H4 (cell line): ENCODE measurements around the gene ASB4. TPM values are rescaled to one million over a fixed set of nuclear protein-coding genes. Genes with fewer than 3 reads are reported as not detected.
A peak's percentile ranks its signal among the peaks of the same experiment; 100 is the strongest.
"Not testable (repeated sequence)": the region's sequence is repeated elsewhere in the genome, so short reads cannot be mapped to it uniquely, and the experiment has no call there.

Experiments used
- DNase-seq: peaks from one replicate; pipeline ENCODE4 v3.0.0-alpha.2; 2015; ENCODE audit warnings: low spot score
- total RNA-seq: library from RNA; depleted of rRNA; stranded (reverse); fragments of >200 nt; shearing (Covaris generic); gene quantifications from 2 replicates; pipeline ENCODE4 v1.2.3, GENCODE V29; 2014; rRNA removed

Gene ASB4, protein sequence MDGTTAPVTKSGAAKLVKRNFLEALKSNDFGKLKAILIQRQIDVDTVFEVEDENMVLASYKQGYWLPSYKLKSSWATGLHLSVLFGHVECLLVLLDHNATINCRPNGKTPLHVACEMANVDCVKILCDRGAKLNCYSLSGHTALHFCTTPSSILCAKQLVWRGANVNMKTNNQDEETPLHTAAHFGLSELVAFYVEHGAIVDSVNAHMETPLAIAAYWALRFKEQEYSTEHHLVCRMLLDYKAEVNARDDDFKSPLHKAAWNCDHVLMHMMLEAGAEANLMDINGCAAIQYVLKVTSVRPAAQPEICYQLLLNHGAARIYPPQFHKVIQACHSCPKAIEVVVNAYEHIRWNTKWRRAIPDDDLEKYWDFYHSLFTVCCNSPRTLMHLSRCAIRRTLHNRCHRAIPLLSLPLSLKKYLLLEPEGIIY
- not detected in 2 replicates for total RNA-seq

- DNase-seq: no peak
Measured at GRCh38 chr7:95485391-95486123, at the start of gene ASB4. Gene ASB4 (plus strand): TSS chr7:95485943. CDS start chr7:95485972, 29 bp downstream.

- no peak for DNase-seq
Measured at GRCh38 chr7:95436407-95436806, 49.3 kb upstream of the ASB4 start.

- DNase-seq: no peak
Measured at GRCh38 chr7:95440394-95441038, 45.2 kb upstream of the ASB4 start.

GRCh38 chr7:95441042-95441823 is 44.5 kb upstream of the ASB4 start:
- DNase-seq: no peak

GRCh38 chr7:95444796-95445195 is 40.9 kb upstream of the ASB4 start:
- DNase-seq: no peak

DNA sequence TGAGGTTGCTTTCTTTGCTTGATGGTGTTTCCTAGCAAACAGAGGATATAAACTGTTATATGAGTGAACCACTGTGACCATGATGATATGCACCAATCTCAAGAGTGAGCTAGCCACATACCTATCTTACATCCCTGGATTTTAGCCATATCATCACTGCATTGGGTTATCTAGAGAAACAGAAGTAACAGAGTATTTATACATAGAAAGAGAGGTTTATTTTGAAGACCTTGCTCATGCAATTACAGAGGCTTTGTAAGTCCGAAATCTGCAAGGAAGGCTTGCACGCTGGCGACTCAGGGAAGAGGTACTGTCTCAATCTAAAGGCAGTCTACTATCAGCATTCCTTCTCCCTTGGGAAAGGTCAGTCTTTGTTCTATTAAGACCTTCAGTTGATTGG is 39.1 kb upstream of the ASB4 start:
- DNase-seq: no peak

- no peak for DNase-seq
Measured at GRCh38 chr7:95454438-95455045, 31.2 kb upstream of the ASB4 start.

DNA sequence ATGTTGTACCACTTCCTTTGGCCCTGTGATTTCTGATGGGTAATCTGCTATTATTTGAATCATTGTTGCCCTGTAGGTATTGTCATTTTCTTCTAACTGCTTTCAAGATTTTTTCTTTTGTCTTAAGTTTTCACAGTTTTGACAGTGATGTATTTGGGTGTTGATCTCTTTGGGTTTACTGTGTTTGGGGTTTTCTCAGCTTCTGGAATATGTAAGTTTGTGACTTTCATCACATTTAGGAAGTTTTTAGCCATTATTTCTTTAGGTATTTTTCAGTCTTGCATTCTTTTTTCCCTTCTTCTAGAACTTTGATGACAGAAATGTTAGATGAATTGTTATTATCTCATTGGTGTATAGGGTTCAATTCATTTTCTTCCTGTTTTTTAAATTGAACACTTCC is 27.8 kb upstream of the ASB4 start:
- no peak for DNase-seq

DNA sequence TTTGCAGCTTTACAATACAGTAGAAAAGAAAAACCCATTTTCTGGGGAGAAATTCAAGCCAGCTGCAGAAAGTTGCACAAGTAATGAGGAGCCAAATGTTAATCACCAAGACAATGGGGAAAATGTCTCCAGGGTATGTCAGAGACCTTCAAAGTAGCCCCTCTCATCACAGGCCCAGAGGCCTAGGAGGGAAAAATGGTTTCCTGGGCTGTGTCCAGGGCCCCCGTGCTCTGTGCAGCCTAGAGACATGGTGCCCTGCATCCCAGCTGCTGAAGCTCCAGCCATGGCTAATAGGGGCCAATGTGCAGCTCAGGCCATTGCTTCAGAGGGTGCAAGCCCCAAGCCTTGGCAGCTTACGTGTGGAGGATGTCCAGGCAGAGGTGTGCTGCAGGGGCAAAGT is 25.1 kb upstream of the ASB4 start:
- DNase-seq: not testable (repeated sequence)

- DNase-seq: no peak
Measured at GRCh38 chr7:95467912-95468607, 17.7 kb upstream of the ASB4 start.

DNA sequence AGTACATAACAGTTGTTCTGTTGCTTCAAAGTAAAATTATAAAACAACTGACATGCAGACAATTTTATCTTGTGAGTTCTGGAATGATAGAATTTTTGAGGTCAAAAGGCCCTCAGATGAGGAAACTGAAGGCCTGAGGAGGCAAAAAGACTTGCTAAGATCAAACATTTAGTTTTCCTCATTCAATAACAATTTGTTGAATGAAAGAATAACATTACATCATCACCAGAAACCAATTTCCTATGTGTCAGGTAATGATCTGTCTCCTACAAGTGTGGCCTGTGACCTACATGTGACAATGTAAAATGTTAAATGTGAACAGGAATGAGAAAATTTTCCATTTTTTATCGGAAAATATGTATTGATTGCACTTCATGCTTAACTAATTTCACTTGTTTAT is 16.6 kb upstream of the ASB4 start:
- no peak for DNase-seq

GRCh38 chr7:95469848-95470247 is 15.9 kb upstream of the ASB4 start:
- DNase-seq: no peak

DNA sequence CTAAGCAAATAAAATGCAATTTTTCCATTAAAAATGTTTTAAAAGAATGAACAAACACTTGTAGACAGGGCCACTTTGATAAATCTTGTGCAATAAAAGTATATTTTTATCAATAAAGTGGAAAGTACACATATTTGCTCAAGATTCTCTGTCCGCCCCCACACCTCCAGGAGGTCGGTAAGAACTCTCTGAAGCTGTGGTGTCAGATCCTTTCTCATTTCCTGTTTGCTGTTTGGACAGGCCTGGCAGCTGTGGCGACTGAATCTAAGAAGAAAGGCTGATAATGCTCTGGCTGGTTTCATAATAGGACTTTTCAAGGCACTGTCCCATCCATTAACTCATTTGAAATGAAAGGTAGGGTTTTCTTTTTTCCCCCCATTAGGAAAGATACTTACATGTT is 15.3 kb upstream of the ASB4 start:
- DNase-seq: peak; percentile 71

GRCh38 chr7:95471071-95471470 is 14.7 kb upstream of the ASB4 start:
- DNase-seq: no peak

DNA sequence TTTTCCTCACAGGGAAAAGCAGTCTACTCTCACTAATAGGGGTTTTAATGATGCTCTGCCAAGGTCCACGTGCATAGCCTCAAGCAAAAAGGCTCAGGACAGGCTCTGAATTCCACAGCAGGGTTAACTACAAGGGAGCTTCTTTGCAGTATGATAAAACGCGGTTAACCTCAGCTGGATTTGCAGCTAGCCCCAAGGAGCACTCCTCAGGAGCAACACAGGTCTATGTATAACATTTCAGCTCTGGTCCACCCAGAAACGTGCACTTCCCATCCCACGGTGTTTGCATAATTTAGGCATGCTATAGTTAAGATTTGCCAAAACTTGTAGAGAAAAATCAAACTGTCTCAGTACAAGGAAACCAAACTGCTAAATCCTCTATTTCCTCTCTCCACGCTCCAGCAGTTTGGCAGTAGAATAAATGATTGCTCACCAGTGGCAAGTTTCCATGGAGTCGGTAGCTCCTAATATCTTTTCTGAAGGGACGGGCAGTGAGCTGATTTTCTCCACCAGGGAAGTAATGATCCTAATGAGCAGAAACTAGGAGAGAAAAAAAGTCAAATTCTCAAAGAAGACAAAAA is 13.1 kb upstream of the ASB4 start:
- DNase-seq: peak; percentile 45

DNA sequence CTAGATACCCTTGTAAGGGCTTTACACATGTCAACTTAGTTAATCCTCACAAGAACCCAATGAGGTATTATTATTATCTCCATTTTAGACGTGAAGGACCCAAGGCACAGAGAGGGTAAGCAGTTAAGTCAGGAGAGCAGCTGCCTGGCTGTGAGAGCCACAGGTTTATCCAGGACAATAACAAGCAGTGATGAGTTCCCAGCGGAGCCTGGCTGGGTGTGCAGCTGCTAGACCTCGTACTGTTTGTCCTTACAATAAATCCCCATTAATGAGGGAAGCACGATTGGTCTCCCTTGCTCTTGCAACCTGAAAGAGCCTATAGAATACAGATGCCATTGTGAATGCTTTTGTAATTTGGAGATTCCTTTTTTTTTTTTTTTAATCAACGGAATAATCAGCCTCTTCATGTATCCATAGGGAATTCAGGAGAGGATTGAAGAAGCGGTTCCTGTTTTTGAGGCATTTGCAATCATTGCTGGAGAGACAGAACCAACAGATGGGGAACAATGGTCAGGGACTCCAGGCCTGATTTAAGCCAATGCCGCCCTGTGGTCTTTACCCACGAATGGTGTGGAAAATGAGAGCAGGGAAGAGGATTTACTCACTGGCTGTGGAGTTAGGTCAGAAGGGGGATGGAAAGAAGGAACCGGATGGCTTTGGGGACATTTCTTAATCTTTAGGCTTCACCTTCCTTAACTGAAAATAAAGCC is 12.3 kb upstream of the ASB4 start:
- DNase-seq: no peak

DNA sequence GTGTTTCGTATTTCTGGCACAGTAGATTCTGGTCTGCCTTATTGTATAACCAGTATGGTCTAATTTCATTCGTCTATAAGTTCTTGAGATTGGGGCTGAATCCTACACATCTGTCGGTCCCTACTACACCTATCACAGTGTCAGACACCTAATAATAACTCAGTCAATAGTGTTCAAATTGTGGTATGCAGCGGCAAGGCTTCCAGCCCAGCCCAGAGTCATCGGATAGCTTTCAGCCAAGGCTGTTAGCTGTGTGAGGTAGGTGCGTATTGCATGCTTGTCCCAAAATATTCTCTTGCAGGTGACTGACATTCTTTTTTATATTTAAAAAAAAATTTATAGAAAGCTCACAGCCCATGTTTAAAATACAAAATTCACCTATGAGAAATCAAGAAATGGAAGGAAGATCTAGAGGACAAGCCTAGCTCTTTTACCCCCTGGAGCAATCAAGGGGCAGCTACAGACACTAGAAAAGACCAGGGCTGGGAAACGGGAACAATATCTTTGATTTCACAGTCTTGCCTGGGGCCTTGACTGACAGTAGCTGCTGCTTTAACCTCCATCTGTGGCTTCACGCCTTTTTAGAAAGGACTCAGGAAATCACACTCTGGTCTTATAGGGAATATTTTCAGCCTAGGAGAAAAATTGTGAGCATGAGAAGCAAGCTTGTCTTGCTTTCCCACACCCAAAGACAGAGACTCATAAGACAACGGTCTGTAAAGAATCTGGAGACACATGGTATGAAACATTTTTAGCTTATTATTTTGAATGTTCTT is 9.5 kb upstream of the ASB4 start:
- DNase-seq: no peak

DNA sequence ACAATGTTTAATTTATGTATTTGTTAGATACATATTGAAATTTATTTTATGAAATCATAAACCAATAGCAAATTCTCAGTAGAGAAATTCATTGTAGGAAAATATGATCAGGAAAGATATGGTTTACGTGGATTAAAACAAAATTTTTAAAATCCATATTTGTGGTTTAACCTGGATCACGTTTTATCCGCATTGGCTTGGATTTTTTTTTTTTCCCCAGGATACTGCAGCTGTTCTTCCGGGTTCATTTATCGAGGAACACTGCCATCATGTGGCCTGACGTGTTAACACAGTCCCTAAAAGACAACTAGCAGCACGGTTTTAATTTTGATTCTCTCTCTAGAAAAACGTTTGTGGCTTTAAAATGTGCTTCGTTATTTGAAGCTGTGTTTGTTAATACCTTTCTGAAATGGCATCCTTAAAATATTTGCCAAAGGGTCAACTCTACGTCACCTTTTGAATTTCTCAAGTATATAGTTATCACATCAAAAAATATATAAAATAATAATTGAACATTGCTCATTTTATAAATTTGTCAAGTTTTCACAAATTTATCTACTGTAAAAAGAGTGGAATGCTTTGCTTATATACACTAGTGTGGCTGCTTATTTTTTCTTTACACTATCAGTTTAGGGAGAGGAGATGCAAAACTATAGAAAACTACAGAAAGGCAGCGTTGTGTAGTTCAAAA is 8.7 kb upstream of the ASB4 start:
- DNase-seq: peak; percentile 84
